Ishikawa (cell line): Measurements from ENCODE around the gene HSPA2.

Experiments used
- CEBPB ChIP-seq: IDR thresholded peaks from 2 replicates; pipeline ENCODE4 v1.6.1; 2012
- CREB1 ChIP-seq: IDR thresholded peaks from 2 replicates; pipeline ENCODE4 v1.6.1; 2012; ENCODE audit warnings: low read depth
- EGR1 ChIP-seq: IDR thresholded peaks from 2 replicates; pipeline ENCODE4 v1.6.1; 2012
- EP300 ChIP-seq: IDR thresholded peaks from 2 replicates; pipeline ENCODE4 v1.6.1; 2012; ENCODE audit warnings: borderline replicate concordance
- FOXM1 ChIP-seq: IDR thresholded peaks from 2 replicates; pipeline ENCODE4 v1.6.1; 2012; ENCODE audit warnings: low read depth, borderline replicate concordance
- NFIC ChIP-seq: IDR thresholded peaks from 2 replicates; pipeline ENCODE4 v1.6.1; 2012
- RAD21 ChIP-seq: IDR thresholded peaks from 2 replicates; pipeline ENCODE4 v1.6.1; 2012; ENCODE audit warnings: low read depth
- TAF1 ChIP-seq: IDR thresholded peaks from 2 replicates; pipeline ENCODE4 v1.6.1; 2012; ENCODE audit warnings: low read depth, mild to moderate bottlenecking
- TCF12 ChIP-seq: IDR thresholded peaks from 2 replicates; pipeline ENCODE4 v1.6.1; 2012; ENCODE audit warnings: low read depth
- TEAD4 ChIP-seq: IDR thresholded peaks from 2 replicates; pipeline ENCODE4 v1.6.1; 2012
- YY1 ChIP-seq: IDR thresholded peaks from 2 replicates; pipeline ENCODE4 v1.6.1; 2012; ENCODE audit warnings: low read depth
- ZBTB7A ChIP-seq: IDR thresholded peaks from 2 replicates; pipeline ENCODE4 v1.6.1; 2012; ENCODE audit warnings: low read depth
- TF ChIP-seq, protein P1 (sequence below): IDR thresholded peaks from 2 replicates; pipeline ENCODE4 v1.6.1; 2012; ENCODE audit warnings: low read depth, mild to moderate bottlenecking
- TF ChIP-seq, protein P2 (sequence below): IDR thresholded peaks from 2 replicates; pipeline ENCODE4 v1.6.1; 2012
- TF ChIP-seq, protein P3 (sequence below): IDR thresholded peaks from 2 replicates; pipeline ENCODE4 v1.6.1; 2012

The HSPA2 gene

DNA sequence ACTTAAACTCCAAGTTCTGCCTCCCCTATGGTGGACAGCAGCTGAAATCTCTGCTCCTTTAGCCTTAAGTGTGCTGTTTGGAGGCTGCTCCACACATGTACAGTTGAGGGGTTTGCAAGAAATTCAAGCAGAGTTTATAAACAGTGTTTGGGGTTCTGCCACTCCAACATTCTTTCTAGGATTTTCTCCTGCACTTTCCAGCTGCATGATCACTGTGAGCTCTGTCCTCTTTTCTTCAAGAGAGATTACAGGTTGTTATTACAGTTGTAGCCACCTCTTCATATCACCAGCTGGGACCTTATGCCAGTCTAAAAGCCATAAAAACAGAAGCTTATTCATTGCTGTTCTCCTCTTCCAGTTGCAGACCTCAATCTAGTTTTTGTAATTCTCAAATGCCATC is 45.3 kb upstream of the HSPA2 start:
- TF ChIP-seq TAF1 (no peak), RAD21 (no peak), CEBPB (no peak), TEAD4 (no peak), EGR1 (no peak), NFIC (no peak), EP300 (no peak), FOXM1 (no peak), ZBTB7A (no peak), YY1 (no peak), TCF12 (no peak), CREB1 (no peak)
- TF ChIP-seq, protein P1, sequence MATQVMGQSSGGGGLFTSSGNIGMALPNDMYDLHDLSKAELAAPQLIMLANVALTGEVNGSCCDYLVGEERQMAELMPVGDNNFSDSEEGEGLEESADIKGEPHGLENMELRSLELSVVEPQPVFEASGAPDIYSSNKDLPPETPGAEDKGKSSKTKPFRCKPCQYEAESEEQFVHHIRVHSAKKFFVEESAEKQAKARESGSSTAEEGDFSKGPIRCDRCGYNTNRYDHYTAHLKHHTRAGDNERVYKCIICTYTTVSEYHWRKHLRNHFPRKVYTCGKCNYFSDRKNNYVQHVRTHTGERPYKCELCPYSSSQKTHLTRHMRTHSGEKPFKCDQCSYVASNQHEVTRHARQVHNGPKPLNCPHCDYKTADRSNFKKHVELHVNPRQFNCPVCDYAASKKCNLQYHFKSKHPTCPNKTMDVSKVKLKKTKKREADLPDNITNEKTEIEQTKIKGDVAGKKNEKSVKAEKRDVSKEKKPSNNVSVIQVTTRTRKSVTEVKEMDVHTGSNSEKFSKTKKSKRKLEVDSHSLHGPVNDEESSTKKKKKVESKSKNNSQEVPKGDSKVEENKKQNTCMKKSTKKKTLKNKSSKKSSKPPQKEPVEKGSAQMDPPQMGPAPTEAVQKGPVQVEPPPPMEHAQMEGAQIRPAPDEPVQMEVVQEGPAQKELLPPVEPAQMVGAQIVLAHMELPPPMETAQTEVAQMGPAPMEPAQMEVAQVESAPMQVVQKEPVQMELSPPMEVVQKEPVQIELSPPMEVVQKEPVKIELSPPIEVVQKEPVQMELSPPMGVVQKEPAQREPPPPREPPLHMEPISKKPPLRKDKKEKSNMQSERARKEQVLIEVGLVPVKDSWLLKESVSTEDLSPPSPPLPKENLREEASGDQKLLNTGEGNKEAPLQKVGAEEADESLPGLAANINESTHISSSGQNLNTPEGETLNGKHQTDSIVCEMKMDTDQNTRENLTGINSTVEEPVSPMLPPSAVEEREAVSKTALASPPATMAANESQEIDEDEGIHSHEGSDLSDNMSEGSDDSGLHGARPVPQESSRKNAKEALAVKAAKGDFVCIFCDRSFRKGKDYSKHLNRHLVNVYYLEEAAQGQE: no peak
- TF ChIP-seq, protein P2, sequence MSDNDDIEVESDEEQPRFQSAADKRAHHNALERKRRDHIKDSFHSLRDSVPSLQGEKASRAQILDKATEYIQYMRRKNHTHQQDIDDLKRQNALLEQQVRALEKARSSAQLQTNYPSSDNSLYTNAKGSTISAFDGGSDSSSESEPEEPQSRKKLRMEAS: no peak
- TF ChIP-seq, protein P3, sequence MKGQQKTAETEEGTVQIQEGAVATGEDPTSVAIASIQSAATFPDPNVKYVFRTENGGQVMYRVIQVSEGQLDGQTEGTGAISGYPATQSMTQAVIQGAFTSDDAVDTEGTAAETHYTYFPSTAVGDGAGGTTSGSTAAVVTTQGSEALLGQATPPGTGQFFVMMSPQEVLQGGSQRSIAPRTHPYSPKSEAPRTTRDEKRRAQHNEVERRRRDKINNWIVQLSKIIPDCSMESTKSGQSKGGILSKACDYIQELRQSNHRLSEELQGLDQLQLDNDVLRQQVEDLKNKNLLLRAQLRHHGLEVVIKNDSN: no peak

DNA sequence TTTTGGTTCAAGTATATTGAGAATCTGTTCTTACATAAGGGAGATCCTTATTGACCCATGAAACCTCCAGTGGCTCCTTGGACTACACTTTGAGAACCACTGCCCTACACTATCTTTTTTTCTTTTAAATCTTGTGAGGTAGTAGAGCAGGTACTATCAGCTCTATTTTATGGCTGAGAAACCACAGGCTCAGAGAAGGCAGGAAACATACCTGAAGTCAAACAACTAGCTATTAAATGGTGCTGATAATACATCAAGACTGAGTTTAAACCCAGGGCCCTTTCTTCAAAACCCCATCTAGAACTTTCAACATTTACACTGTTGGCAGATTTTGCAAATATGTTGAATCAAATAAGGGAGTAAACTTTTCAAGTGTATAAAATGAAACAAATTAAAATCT is 43.8 kb upstream of the HSPA2 start:
- TF ChIP-seq, protein P3: no peak
- TF ChIP-seq, protein P2: no peak
- TF ChIP-seq EP300 (no peak), RAD21 (no peak), CREB1 (no peak), TCF12 (no peak), EGR1 (no peak), TEAD4 (no peak), NFIC (no peak), CEBPB (no peak), FOXM1 (no peak), YY1 (no peak), ZBTB7A (no peak), TAF1 (no peak)
- TF ChIP-seq, protein P1: no peak

DNA sequence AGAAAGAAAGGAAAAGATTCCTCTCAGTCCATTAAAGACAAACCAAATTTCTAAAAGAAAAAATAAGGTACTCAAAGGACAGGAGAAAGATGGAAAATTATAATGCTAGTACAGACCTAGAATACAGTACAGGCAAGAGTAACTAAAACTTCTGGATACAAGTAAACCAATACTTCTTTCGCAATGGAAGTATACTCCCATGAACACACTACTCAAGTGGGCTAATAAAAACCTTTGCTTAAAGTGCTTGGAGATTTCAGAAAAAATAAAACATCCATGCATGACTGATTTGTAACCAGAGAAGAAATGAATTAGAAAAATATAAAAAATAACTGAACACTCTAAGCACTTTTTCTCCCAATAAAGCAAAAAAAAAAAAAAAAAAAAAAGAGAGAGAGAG is 40.5 kb upstream of the HSPA2 start:
- peak; percentile 59 for TF ChIP-seq CEBPB
- TF ChIP-seq, protein P2: no peak
- TF ChIP-seq ZBTB7A: no peak

DNA sequence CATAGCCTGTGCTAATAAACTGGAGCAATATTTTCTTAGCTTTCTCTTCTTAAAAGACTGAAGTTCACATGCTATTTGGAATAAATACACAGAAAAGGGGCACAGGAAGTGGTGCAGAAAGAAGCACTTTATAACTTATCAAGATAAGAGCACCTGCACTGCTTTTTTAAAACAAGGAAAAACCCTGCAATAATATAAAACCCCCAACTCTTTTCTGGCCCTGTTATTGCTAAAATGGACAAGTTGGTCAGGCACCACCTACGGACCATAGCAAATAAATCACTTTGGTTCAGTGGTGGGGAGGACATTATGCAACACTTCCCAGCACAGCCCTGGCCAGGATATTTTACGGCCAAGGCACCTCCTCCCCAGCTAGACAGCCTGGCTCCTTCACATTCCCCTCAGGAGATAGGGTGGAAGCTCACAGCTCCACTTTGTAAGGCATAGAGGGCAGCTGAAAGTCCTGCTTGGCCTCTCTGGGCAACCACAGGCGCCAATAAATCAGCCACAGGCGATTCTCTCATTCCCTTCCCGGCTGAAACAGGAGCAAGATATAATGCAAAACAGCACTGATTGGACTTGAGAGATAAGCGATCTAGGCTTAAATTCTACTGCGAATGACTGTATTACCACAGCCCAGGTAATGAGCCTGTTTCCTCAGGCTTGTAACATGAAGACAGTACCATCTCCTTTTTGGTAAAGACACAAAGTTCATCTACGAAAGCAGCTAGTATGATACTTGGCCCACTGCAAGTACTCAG is 39.0 kb upstream of the HSPA2 start:
- 0 out of 2 replicates have a peak, but pooled peaks have one; percentile 26 for TF ChIP-seq TCF12
- TF ChIP-seq, protein P3: 0 out of 2 replicates have a peak, but pooled peaks have one; percentile 7
- no peak for TF ChIP-seq EGR1
- TF ChIP-seq, protein P2: no peak
- no peak for TF ChIP-seq YY1
- no peak for TF ChIP-seq RAD21
- no peak; the same call in 1 of the 2 replicates for TF ChIP-seq EP300
- no peak for TF ChIP-seq ZBTB7A
- peak; percentile 96 for TF ChIP-seq CEBPB
- TF ChIP-seq TEAD4: no peak
- TF ChIP-seq TAF1: no peak
- TF ChIP-seq, protein P1: no peak
- no peak for TF ChIP-seq CREB1
- no peak for TF ChIP-seq NFIC
- no peak for TF ChIP-seq FOXM1
